Hematopoietic multipotent progenitor cell treated with erythropoietin and hydrocortisone succinate and interleukin-3 and kit ligand, for 15 days (in vitro differentiated cells): ENCODE results near the gene DAB1.

Source experiments
- DNase-seq: peaks from one replicate; pipeline ENCODE4 v3.0.0-alpha.2; 2015; ENCODE audit warnings: low spot score

Gene DAB1

GRCh38 chr1:57316861-57317260 lies 107.0 kb downstream of the DAB1 start:
- DNase-seq, result no peak

- DNase-seq, result no peak
These were observed 107.6 kb downstream of the DAB1 start for GRCh38 chr1:57316291-57316690.

GRCh38 chr1:57312869-57313268 lies 111.0 kb downstream of the DAB1 start:
- no peak for DNase-seq

DNA sequence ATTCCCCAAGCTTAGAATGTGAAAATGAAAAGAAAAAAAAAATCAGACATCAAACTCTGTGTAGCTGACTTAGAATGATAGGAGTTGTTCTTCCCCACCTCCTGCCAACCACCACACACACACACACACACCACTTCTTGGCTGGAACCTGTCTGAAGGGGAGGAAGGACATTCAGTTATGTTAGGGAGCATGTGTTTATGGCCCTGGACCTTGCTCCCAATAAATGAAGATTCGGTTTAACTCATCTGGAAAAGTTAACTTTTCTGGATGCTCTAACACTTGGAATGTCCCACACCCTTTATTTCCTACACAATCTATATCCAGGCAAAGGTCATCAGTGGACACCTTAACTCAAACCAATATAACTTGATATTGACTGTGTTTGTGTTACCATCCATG lies 112.4 kb downstream of the DAB1 start:
- DNase-seq, result no peak

DNA sequence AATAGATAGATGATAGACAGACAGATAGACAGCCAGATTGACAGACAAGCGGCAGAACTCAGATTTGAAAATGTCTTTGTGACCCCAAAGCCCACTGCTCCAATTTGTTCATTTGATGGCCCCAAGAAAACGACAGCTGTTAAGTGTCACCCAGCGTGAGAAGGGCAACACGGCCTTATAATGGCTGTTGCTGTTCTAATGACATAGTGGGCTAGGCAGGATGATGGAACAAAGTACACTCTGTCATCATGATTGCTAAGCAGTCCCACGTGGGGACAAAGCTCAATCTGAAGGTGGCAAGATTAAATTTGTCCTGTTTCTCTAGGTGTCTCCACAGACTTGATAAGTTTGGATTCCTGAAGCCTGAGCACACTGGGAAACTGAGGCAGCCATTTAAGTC lies 112.9 kb downstream of the DAB1 start:
- DNase-seq, result no peak

- no peak for DNase-seq
These were observed 114.2 kb downstream of the DAB1 start for GRCh38 chr1:57309630-57310029.

GRCh38 chr1:57307392-57308170 lies 116.3 kb downstream of the DAB1 start:
- DNase-seq, result no peak

GRCh38 chr1:57304591-57304990 lies 119.3 kb downstream of the DAB1 start:
- DNase-seq, result no peak

DNA sequence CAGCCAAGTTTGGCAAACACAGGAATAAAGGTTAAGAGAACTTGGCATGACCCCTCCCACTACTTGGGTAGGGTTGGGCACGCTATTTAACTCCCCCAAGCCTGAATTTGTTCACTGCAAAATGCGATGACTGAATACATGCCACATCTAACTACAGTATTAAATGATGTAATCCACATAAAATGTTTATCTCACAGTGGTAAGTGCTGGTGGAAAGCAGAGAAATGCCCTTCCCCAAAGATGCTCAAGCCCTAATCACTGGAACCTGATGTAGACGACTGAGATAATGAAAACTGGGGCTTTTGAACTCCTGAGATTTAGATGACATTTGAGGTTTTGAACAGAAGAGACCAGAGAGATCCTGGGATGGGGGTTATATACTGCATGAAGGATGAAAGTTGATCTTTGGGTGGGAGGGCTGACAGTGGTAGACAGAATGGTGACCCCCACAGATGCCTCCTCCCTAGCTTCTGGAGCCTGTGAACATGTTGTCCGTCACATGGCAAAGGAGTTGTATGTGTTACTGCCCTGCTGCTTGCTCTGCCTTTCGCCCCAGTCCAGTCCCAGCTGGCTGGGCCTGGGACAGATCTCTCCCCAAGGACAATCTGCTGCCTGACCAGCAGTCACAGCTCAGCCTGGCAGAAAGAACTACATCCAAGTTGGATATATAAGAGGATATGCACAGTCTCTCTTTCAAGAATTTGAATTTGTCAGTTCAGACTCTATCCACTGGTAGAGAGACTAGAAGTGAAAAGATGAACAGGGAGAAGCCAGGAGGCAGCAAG lies 120.9 kb downstream of the DAB1 start:
- no peak for DNase-seq

DNA sequence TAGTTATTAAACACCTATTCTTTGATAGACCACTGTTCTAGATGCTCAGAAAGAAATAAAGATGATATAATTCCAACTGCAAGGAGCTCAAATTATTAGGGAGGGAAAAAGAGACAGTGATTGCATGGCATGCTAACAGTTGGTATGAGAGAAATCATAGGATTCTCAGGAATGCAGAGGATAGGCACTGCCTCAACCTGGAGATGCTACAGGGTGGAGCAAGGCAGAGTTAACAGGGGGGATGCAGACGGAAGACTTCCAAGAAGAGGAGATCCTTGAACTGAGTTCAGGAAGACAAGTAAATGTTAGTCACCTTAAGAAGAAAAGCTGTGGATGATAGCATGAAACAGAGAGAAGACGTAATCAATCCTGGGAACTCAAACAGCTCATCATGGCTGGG lies 123.7 kb downstream of the DAB1 start:
- no peak for DNase-seq

DNA sequence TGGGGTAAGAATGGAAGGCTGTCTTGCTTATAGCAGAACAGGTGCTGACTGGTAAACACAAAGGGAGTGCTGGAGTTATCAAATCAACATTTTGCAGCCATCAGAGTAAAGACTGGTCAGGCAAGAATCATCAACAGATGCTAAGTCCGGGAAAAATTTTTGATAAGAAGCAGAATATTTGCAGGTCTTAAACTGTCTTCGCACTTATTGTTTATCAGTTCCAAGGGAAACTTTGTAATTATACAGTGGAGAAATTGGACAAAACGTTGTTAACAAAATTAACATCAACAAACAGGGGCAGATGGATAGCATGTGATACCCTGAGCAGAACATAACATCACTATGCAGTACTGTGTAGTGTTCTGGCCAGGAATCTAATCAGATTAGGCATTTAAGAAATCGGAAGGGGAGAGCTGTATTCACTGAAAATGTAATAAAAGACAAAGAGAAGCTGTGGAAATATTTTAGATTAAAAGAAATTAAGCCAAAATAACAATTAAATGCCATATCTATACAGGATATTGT lies 127.1 kb downstream of the DAB1 start:
- DNase-seq, result no peak

- no peak for DNase-seq
These were observed 128.5 kb downstream of the DAB1 start for GRCh38 chr1:57295326-57295725.

- DNase-seq, result no peak
These were observed 129.7 kb downstream of the DAB1 start for GRCh38 chr1:57294177-57294576.

DNA sequence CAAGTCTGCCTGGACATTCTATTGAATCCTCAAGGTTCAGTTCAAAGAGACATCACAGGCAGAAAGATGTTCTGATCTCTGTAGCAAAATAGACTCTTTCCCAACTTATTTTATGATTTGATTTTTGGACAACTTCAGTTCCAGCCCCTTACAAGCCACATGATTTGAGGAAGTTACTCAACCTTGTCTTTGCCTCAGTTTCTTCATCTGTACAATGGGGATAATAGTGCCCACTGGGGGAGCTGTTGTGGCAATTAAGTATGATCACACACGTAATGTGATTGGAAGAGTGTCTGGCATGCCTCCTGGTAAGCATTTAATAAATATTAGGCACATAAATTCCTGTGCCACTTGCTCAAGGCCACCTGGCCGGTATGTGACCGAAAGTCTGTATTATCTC lies 130.6 kb downstream of the DAB1 start:
- no peak for DNase-seq

DNA sequence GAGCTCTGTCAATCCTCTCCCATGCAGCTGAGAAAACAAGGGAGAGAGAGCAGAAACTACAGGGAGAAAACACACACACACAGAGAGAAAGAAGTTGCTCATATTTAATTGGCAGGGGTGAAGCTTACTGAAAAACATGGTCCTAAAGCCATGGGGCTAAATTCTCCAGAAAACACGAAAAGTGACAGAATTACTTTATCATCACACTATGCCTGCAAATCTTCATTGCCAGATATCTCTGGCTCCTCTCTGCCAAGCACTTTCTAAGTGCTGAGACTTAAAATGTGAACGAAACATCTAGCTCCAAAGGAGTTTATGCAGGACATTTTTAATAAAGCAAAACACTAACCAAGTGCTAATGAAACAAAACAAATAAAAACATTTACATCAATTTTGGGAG lies 134.1 kb downstream of the DAB1 start:
- DNase-seq, result no peak

DNA sequence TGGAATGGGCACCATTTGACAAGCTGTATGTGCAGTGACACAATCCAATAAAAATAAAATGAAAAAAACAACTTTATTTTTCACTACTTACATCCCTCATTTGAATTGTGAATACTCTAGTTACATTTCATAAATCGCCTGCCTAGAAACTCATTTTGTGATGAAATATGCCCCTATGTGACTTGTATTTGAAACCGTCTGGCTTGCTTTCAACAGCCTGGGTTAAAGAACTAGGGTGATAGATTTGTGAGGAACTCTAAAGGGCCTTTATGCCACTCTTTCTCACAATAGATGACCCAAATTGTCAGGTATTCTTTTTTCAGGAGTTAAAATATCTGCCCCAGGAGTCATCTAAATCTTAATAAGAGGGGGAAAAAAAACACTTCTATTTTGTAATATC lies 137.9 kb downstream of the DAB1 start:
- no peak for DNase-seq

GRCh38 chr1:57282411-57282810 lies 141.4 kb downstream of the DAB1 start:
- no peak for DNase-seq

- no peak for DNase-seq
These were observed 142.5 kb downstream of the DAB1 start for GRCh38 chr1:57281324-57281723.

DNA sequence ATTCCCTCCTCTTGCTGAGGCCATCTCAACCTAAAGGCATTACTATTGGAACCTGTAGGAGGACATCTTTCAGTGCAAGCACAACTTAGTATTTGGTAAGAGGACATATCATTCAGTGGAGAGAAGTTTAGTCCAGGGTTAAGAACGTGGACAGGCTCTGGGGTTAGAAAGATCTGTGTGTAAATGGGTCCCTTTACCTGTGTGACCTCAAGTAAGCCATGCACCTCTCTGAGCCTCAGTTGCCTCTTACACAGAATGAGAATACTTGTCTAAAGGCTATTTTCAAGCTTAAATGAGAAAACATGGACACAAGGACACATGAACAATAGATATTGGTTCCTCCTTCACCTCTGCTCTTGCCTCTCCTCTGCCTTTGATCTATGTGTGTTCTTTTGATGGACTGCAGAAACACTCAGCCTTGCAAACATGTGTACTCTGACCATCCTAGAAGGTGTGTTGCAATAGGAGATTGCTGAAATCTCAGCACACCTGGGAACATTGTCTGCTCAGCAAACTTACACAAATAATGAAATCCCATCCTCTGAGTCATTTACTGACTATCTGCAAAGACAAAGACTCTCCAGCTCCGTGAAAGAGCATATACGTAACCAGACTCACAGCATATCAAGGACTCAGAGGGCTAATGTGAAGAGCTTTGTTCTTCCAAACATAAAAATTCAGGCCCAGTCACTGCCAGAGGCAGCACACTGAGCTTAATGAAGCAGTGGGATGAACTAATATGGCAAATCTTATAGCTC lies 143.8 kb downstream of the DAB1 start:
- DNase-seq, result no peak

- no peak for DNase-seq
These were observed 145.3 kb downstream of the DAB1 start for GRCh38 chr1:57278558-57278957.

- no peak for DNase-seq
These were observed 146.2 kb downstream of the DAB1 start for GRCh38 chr1:57277681-57278080.

DNA sequence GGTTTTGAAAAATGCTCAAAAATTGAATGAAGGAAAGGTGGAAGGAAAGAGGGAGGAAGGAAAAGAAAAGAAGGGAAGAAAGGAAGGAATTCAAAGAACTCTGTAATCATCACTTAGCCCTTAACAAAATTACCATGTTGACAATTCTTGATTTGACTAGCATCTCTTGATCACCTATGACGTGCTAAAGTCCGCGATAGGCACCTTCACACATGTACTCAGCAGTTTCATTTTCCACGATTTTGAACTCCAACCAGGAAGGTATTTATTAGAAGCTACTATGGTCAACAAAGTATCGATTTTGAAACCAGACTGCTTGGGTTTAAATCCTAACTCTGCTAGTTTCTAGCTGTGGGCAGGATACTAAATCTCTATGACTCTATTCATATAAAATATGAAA lies 146.9 kb downstream of the DAB1 start:
- DNase-seq, result no peak

DNA sequence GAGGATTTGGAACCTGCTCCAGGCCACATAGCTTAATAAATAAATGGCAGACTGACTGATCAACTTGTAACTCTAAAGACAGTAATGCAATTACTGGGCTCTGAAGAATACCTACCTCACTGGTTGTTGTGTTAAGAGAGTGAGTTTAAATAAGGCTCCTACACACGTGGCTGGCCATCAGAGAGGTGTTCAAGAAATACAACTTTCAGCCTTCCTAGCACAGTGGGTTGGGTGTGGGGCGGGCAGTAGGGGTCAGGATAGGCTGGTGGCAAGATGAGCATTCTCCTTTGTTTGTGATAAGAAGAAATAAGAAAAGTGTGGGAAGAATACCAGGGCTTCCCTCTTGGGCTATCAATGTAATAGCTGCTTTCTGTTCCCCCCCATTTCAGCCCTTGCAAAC lies 151.3 kb downstream of the DAB1 start:
- no peak for DNase-seq
